ENCODE results near the gene ITPK1. TPM values are rescaled to one million over a fixed set of nuclear protein-coding genes. Genes with fewer than 3 reads are reported as not detected.
"Not testable (repeated sequence)": the region's sequence is repeated elsewhere in the genome, so short reads cannot be mapped to it uniquely, and the experiment has no call there.

The ITPK1 gene
- total and polyA plus RNA-seq, 2 experiments from 2014 or later, result 18.7 to 35.0 TPM

DNA sequence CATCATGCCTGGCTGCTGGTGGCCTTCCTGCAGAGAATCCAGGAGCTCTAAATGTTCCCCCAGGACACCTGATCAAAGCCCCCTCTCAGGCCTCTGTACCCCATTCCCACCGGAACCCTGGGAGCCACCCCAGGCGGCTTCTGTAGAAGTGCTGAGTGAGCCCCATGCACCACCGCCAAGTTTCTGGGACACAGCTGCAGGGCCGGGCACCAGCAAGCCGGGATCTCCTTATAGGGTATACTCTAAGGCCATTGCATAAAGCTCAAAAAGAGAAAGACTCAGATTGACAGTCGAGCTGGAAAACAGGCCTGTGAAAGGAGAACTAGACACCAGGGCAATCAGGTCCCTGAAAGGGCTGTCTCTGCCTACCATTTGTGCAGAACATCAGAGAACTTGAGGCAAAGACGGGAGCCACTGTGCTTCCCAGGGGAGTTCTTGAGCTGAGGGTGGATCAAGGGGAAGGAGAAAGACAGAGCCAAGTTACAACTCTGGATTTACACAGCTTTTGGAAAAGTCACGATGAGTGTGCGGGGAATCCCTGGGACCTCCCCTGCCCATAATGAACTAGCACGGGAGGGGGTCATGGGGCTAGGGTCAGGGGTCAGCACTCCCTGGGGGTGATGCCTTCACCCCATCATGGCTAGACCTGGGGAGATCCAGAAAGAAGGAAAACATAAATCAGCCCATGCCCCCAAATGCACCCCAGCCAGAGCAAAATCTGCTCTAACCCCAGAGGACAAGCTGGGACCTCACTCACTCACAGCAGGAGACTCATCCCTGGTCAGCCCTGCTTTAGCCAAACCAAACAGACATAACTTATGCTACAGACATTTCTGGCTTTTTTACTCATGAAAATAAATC is 51.1 kb downstream of the ITPK1 start:
- no peak overlapping the region for H3K4me3 ChIP-seq

DNA sequence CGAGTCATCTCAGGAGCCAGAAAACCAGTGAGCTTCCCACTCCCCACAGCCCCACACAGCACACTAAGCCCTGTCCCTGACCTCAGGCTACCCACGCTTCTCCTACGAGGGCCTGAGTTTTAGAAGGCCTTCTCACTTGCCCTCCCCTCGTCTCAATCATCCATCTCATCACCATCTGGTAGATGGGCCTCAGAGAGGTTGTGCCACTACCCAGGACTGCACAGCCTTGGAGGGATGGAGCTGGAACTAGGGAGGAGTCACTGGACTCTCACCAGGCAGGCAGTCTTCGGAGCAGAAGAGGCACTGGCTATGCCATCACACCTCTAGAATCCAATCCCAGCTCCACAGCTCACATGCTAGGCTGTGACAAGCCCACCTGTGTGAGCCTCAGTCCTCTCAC is 52.3 kb downstream of the ITPK1 start:
- H3K4me2 ChIP-seq (ENCODE audit: unreplicated experiment), result no peak overlapping the region
- H3K9me3 ChIP-seq (ENCODE audit: low read depth), result no peaks in the 10 kb centered on the region
- H2AFZ ChIP-seq, result no peak overlapping the region
- no peak overlapping the region for H3K4me3 ChIP-seq
- 97 to 100% methylated on average over 5 of the region's 5 CpGs for WGBS, 2 experiments (ENCODE audit: low coverage in 1 of 2, low lambda C conversion rate in 2 of 2, missing lambda C conversion rate in 2 of 2)
- no peaks in the 10 kb centered on the region for H3K79me2 ChIP-seq (ENCODE audit: insufficient read depth)
- no peaks in the 10 kb centered on the region for H3K36me3 ChIP-seq (ENCODE audit: low read depth)
- no peaks in the 10 kb centered on the region for H3K27me3 ChIP-seq (replicated peaks; ENCODE audit: insufficient read depth)
- in situ Hi-C loops (cut with MboI), result no loop called here
- H3K9me2 ChIP-seq (ENCODE audit: insufficient read depth), result no peaks in the 10 kb centered on the region
- TF ChIP-seq EZH2phosphoT487 (IDR thresholded peaks at IDR 0.05; ENCODE audit: insufficient read depth, low read depth) (no peak), EZH2 (IDR thresholded peaks at IDR 0.05; ENCODE audit: insufficient read depth, poor library complexity, severe bottlenecking) (no peak)
- H3F3A ChIP-seq (ENCODE audit: insufficient read depth), result no peaks in the 10 kb centered on the region; the same call in 1 of the 2 replicates
- H3K4me1 ChIP-seq (ENCODE audit: insufficient read depth), result peaks cover 20% of the 10 kb centered on the region
- no peak for DNase-seq
- no peak overlapping the region for H3K27ac ChIP-seq
- H4K20me1 ChIP-seq (ENCODE audit: insufficient read depth), result no peaks in the 10 kb centered on the region
- no peak overlapping the region for H3K9ac ChIP-seq

More for the DNA sequence above, 51.1 kb downstream of the ITPK1 start:
- in situ Hi-C loops (cut with MboI), result no loop called here
- no peak overlapping the region for H3K27ac ChIP-seq
- peaks cover 20% of the 10 kb centered on the region for H3K4me1 ChIP-seq (ENCODE audit: insufficient read depth)
- no peaks in the 10 kb centered on the region for H3K79me2 ChIP-seq (ENCODE audit: insufficient read depth)
- H4K20me1 ChIP-seq (ENCODE audit: insufficient read depth), result no peaks in the 10 kb centered on the region
- TF ChIP-seq EZH2 (IDR thresholded peaks at IDR 0.05; ENCODE audit: insufficient read depth, poor library complexity, severe bottlenecking) (no peak), EZH2phosphoT487 (IDR thresholded peaks at IDR 0.05; ENCODE audit: insufficient read depth, low read depth) (no peak)
- H2AFZ ChIP-seq, result no peak overlapping the region
- no peaks in the 10 kb centered on the region; the same call in 1 of the 2 replicates for H3F3A ChIP-seq (ENCODE audit: insufficient read depth)
- H3K9ac ChIP-seq, result no peak overlapping the region
- peak; percentile 60 for DNase-seq
- no peaks in the 10 kb centered on the region for H3K9me2 ChIP-seq (ENCODE audit: insufficient read depth)
- H3K36me3 ChIP-seq (ENCODE audit: low read depth), result no peaks in the 10 kb centered on the region
- no peaks in the 10 kb centered on the region for H3K9me3 ChIP-seq (ENCODE audit: low read depth)
- no peaks in the 10 kb centered on the region for H3K27me3 ChIP-seq (replicated peaks; ENCODE audit: insufficient read depth)
- H3K4me2 ChIP-seq (ENCODE audit: unreplicated experiment), result peak overlapping the region; percentile 10
- WGBS, 2 experiments (ENCODE audit: low coverage in 1 of 2, low lambda C conversion rate in 2 of 2, missing lambda C conversion rate in 2 of 2), result 15 to 27% methylated on average over 9 to 10 of the region's 10 CpGs

DNA sequence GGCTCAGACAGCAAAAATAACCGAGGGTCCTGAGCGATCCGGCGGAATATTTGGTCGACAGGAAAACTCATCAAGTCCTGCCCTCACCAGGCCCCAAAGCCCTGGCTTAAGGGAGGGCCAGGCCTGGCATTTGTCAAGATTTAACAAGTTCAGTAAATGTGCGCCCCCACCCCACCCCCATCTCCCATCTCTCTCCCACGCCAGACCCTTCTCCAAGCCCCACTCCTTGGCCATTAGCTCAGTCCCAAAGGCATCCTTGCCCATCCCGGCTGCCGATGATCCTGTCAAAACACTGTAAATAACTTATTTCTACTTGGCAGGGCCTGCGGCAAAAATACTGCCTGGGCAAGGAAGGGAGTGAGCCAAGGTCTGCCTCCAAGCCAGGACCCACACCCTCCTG is 52.8 kb downstream of the ITPK1 start:
- WGBS, 2 experiments (ENCODE audit: low coverage in 1 of 2, low lambda C conversion rate in 2 of 2, missing lambda C conversion rate in 2 of 2), result 91 to 96% methylated on average over 10 of the region's 10 CpGs
- no peak for DNase-seq
- in situ Hi-C loops (cut with MboI), result no loop called here

DNA sequence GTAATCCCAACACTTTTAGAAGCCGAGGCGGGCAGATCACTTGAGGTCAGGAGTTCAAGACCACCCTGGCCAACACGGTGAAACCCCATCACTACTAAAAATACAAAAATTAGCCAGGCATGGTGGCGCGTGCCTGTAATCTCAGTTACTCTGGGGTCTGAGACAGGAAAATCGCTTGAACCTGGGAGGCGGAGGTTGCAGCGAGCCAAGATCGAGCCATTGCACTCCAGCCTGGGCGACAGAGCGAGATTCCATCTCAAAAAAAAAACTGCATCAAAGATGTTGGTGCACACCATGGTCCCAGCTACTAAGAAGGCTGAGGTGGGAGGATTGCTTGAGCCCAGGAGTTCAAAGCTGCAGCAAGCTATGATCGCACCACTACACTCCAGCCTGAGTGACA is 53.7 kb downstream of the ITPK1 start:
- H3K9ac ChIP-seq; H3K9me3 ChIP-seq (ENCODE audit: low read depth); H3K79me2 ChIP-seq (ENCODE audit: insufficient read depth): not testable (repeated sequence)

More for the DNA sequence above, 52.8 kb downstream of the ITPK1 start:
- H3K36me3 ChIP-seq (ENCODE audit: low read depth), result no peaks in the 10 kb centered on the region
- no peak overlapping the region for H3K27ac ChIP-seq
- H3K9me2 ChIP-seq (ENCODE audit: insufficient read depth), result no peaks in the 10 kb centered on the region
- no peaks in the 10 kb centered on the region for H3K27me3 ChIP-seq (replicated peaks; ENCODE audit: insufficient read depth)
- H3K4me1 ChIP-seq (ENCODE audit: insufficient read depth), result peaks cover 20% of the 10 kb centered on the region
- H2AFZ ChIP-seq, result no peak overlapping the region
- H3F3A ChIP-seq (ENCODE audit: insufficient read depth), result no peaks in the 10 kb centered on the region; the same call in 1 of the 2 replicates
- H3K9ac ChIP-seq, result no peak overlapping the region
- H3K9me3 ChIP-seq (ENCODE audit: low read depth), result no peaks in the 10 kb centered on the region
- H3K4me3 ChIP-seq, result no peak overlapping the region
- no peak overlapping the region for H3K4me2 ChIP-seq (ENCODE audit: unreplicated experiment)
- TF ChIP-seq EZH2phosphoT487 (IDR thresholded peaks at IDR 0.05; ENCODE audit: insufficient read depth, low read depth) (no peak), EZH2 (IDR thresholded peaks at IDR 0.05; ENCODE audit: insufficient read depth, poor library complexity, severe bottlenecking) (no peak)
- no peaks in the 10 kb centered on the region for H4K20me1 ChIP-seq (ENCODE audit: insufficient read depth)
- no peaks in the 10 kb centered on the region for H3K79me2 ChIP-seq (ENCODE audit: insufficient read depth)

More for the DNA sequence above, 53.7 kb downstream of the ITPK1 start:
- H2AFZ ChIP-seq; H3K4me3 ChIP-seq; H3K9me2 ChIP-seq (ENCODE audit: insufficient read depth); H4K20me1 ChIP-seq (ENCODE audit: insufficient read depth); H3F3A ChIP-seq (ENCODE audit: insufficient read depth); DNase-seq; in situ Hi-C loops (cut with MboI); H3K27ac ChIP-seq; H3K4me2 ChIP-seq (ENCODE audit: unreplicated experiment); H3K27me3 ChIP-seq (replicated peaks; ENCODE audit: insufficient read depth); H3K36me3 ChIP-seq (ENCODE audit: low read depth): not testable (repeated sequence)
- WGBS, 2 experiments (ENCODE audit: low coverage in 1 of 2, low lambda C conversion rate in 2 of 2, missing lambda C conversion rate in 2 of 2), result 98 to 99% methylated on average over 11 to 12 of the region's 12 CpGs
- H3K4me1 ChIP-seq (ENCODE audit: insufficient read depth), result peaks cover 23% of the 10 kb centered on the region

All from GM23248 (cell line).